HepG2 (cell line): ENCODE data around the gene CCNB1IP1. TPM values are rescaled to one million over a fixed set of nuclear protein-coding genes. Genes with fewer than 3 reads are reported as not detected.

Source experiments
- ATAC-seq: fragments of 200-7000 bp; cut with Tn5 transposase; 3 replicates; pipeline ENCODE4 v1.9.1; 2020; ENCODE audit warnings: mild to moderate bottlenecking, moderate library complexity
- BruUV-seq: library from RNA; stranded (reverse); fragments of 400-500 nt; replicated peaks from 2 replicates; lab custom pipeline; 2021; lab: Mats Ljungman, UMichigan
- CTCF ChIA-PET: fragments of 300-600 bp; formaldehyde crosslinking; extraction: SDS; loops from one replicate; lab custom pipeline; 2021; ENCODE audit warnings: low total read pairs, inconsistent platforms, low intra/inter-chr PET ratio; lab: Yijun Ruan, JAX
- POLR2A ChIA-PET: fragments of 350-600 bp; sonication (Branson Sonifier 250); formaldehyde crosslinking; loops from one replicate; lab custom pipeline; 2020; ENCODE audit warnings: antibody characterized with exemption, inconsistent platforms; lab: Yijun Ruan, JAX
- DNase-seq: peaks from one replicate; pipeline ENCODE4 v3.0.0-alpha.2; 2015; ENCODE audit warnings: low spot score
- FAIRE-seq: peaks from 3 replicates; lab custom pipeline; 2011; peaks lifted over from hg19 to GRCh38; lab: Jason Lieb, UNC
- H2AFZ ChIP-seq: one replicate; pipeline ENCODE4 v1.6.1; 2011; ENCODE audit warnings: low read length, inconsistent platforms
- H3K27ac ChIP-seq: fragments of 300-600 bp; 3 replicates; pipeline ENCODE4 v1.8.0; 2011; ENCODE audit warnings: mixed run types, mild to moderate bottlenecking, mixed read lengths, low read length, inconsistent platforms; ENCODE audit not compliant: insufficient read depth; ENCODE audit errors: extremely low read length
- H3K27me3 ChIP-seq, 2 experiments: fragments of 200-600 bp in 1 of 2; 2 replicates in 1 of 2; 3 replicates in 1 of 2; pipeline versions ENCODE4 v1.6.0 to v1.8.0; 2011; ENCODE audit warnings: low read length in 2 of 2, mild to moderate bottlenecking in 2 of 2, moderate library complexity in 2 of 2, inconsistent platforms in 1 of 2; ENCODE audit not compliant: insufficient read depth in 2 of 2, control insufficient read depth in 1 of 2
- H3K36me3 ChIP-seq, 2 experiments: fragments of 200-600 bp in 1 of 2; replicated peaks in 1 of 2; 2 replicates in 1 of 2; 3 replicates in 1 of 2; pipeline versions ENCODE4 v1.5.1 to v1.8.0; 2011; ENCODE audit warnings: low read length in 2 of 2, inconsistent platforms in 1 of 2; ENCODE audit not compliant: insufficient read depth in 2 of 2, control insufficient read depth in 1 of 2
- H3K4me1 ChIP-seq: 2 replicates; pipeline ENCODE4 v1.5.1; 2012; ENCODE audit warnings: low read length, inconsistent platforms; ENCODE audit not compliant: insufficient read depth
- H3K4me2 ChIP-seq: 2 replicates; pipeline ENCODE4 v1.6.0; 2011; ENCODE audit warnings: low read depth, low read length, inconsistent platforms
- H3K4me3 ChIP-seq, 3 experiments: fragments of 200-600 bp in 1 of 3; sonication (generic), shearing (Covaris generic) in 1 of 3; replicated peaks in 1 of 3; 2 replicates each; pipeline ENCODE4 v1.5.1; 2011 to 2016; ENCODE audit warnings: low read length in 3 of 3, inconsistent platforms in 2 of 3, low read depth in 2 of 3, mild to moderate bottlenecking in 2 of 3, control low read depth in 1 of 3, mixed read lengths in 1 of 3; ENCODE audit not compliant: insufficient read depth in 1 of 3
- H3K79me2 ChIP-seq: one replicate; pipeline ENCODE4 v1.6.1; 2011; ENCODE audit warnings: low read length, inconsistent platforms; ENCODE audit not compliant: insufficient read depth
- H3K9ac ChIP-seq: 2 replicates; pipeline ENCODE4 v1.6.0; 2011; ENCODE audit warnings: mild to moderate bottlenecking, low read depth, low read length, inconsistent platforms; ENCODE audit not compliant: insufficient read depth
- H3K9me3 ChIP-seq: 2 replicates; pipeline ENCODE4 v1.5.1; 2012; ENCODE audit warnings: mild to moderate bottlenecking, low read length
- H4K20me1 ChIP-seq: 2 replicates; pipeline ENCODE4 v1.6.0; 2011; ENCODE audit warnings: inconsistent platforms, mild to moderate bottlenecking, low read length, moderate library complexity; ENCODE audit not compliant: insufficient read depth
- CAMTA2 ChIP-seq: sonication (generic); formaldehyde crosslinking; IDR thresholded peaks from 2 replicates; pipeline ENCODE4 v1.4.0; 2020; ENCODE audit warnings: mild to moderate bottlenecking, missing genetic modification reagents, borderline replicate concordance
- GABPA ChIP-seq, 2 experiments: IDR thresholded peaks; 2 replicates each; pipeline ENCODE4 v1.6.1; 2011 to 2016; ENCODE audit warnings: low read depth in 2 of 2, low read length in 1 of 2, missing biosample characterization in 1 of 2, missing genetic modification characterization in 1 of 2
- JDP2 ChIP-seq: sonication (generic); formaldehyde crosslinking; IDR thresholded peaks from 2 replicates; pipeline ENCODE4 v1.8.1; 2022; ENCODE audit warnings: missing genetic modification reagents, borderline replicate concordance
- MED8 ChIP-seq: sonication (generic); formaldehyde crosslinking; IDR thresholded peaks from 2 replicates; pipeline ENCODE4 v1.8.1; 2023; ENCODE audit warnings: mild to moderate bottlenecking, missing genetic modification reagents; ENCODE audit not compliant: insufficient replicate concordance
- PCBP1 ChIP-seq: fragments of 200-400 bp; formaldehyde crosslinking; IDR thresholded peaks from 2 replicates; pipeline ENCODE4 v1.6.1; 2017; ENCODE audit warnings: mild to moderate bottlenecking, low read depth, low read length, borderline replicate concordance
- RFXANK ChIP-seq: IDR thresholded peaks from 2 replicates; pipeline ENCODE4 v1.6.1; 2016
- SCMH1 ChIP-seq: sonication (generic); formaldehyde crosslinking; IDR thresholded peaks from 2 replicates; pipeline ENCODE4 v1.9.0; 2021; ENCODE audit warnings: missing genetic modification reagents, mild to moderate bottlenecking, borderline replicate concordance
- TAF15 ChIP-seq: fragments of 200-400 bp; formaldehyde crosslinking; IDR thresholded peaks from one replicate; pipeline ENCODE4 v1.6.1; 2018; ENCODE audit warnings: mild to moderate bottlenecking, low read depth, low read length; ENCODE audit not compliant: poor library complexity, severe bottlenecking
- TCF7L2 ChIP-seq: IDR thresholded peaks from 2 replicates; pipeline ENCODE4 v1.6.1; 2011; ENCODE audit warnings: mild to moderate bottlenecking, low read depth, low read length, moderate library complexity
- ZFP1 ChIP-seq: IDR thresholded peaks from 2 replicates; pipeline ENCODE4 v1.6.1; 2016
- ZFP36 ChIP-seq: fragments of 150-350 bp; IDR thresholded peaks from 2 replicates; pipeline ENCODE4 v1.6.1; 2018; ENCODE audit warnings: borderline replicate concordance, low read length, low read depth; ENCODE audit not compliant: partially characterized antibody
- ZNF10 ChIP-seq: sonication (generic); formaldehyde crosslinking; IDR thresholded peaks from 2 replicates; pipeline ENCODE4 v1.4.0; 2020; ENCODE audit warnings: mild to moderate bottlenecking, low read depth, missing genetic modification reagents, borderline replicate concordance
- ZNF30 ChIP-seq: sonication (generic); formaldehyde crosslinking; IDR thresholded peaks from 2 replicates; pipeline ENCODE4 v1.5.0; 2020; ENCODE audit warnings: mild to moderate bottlenecking, missing genetic modification reagents
- ZNF557 ChIP-seq: sonication (generic); formaldehyde crosslinking; IDR thresholded peaks from 2 replicates; pipeline ENCODE4 v1.4.0; 2020; ENCODE audit warnings: missing genetic modification reagents
- ZNF891 ChIP-seq: sonication (generic); formaldehyde crosslinking; IDR thresholded peaks from 2 replicates; pipeline ENCODE4 v1.5.0; 2020; ENCODE audit warnings: mild to moderate bottlenecking, missing genetic modification reagents
- ZSCAN31 ChIP-seq: sonication (generic); formaldehyde crosslinking; IDR thresholded peaks from 2 replicates; pipeline ENCODE4 v1.5.0; 2020; ENCODE audit warnings: low read depth, mild to moderate bottlenecking, missing genetic modification reagents
- WGBS: methylation state at CpG from one replicate; pipeline ENCODE4 v1.1.6; 2017; ENCODE audit warnings: low lambda C conversion rate; 5-methylcytosine and 5-hydroxymethylcytosine counted together
- in situ Hi-C: cut with HindIII; loops from 2 replicates; pipeline ENCODE4 v1.10.0; 2017; ENCODE audit warnings: low pct_unique_long_range_greater_than_20kb; ENCODE audit not compliant: extremely low pct_ligation_motif_present
- intact Hi-C: fragments of 100-400 bp; cut with micrococcal nuclease; formaldehyde crosslinking; loops from one replicate; pipeline ENCODE4 v1.10.0; 2022; ENCODE audit not compliant: unreplicated experiment
- polyA plus RNA-seq, 8 experiments: library from polyadenylated mRNA; depleted of rRNA in 3 of 8; stranded (reverse) in 7 of 8; unstranded in 1 of 8; fragments of >200 nt; fragmentation: Illumina TruSeq in 4 of 8; extraction: Trizol in 4 of 8; gene quantifications; 2 replicates each; pipeline versions ENCODE4 v1.2.1 to v1.2.3, GENCODE V29; 2011 to 2016; ENCODE audit warnings: low read depth in 4 of 8, missing spikeins in 1 of 8, mixed read lengths in 1 of 8; ENCODE audit not compliant: insufficient read depth in 1 of 8
- total RNA-seq, 5 experiments: library from RNA; depleted of rRNA; stranded (reverse); fragments of >200 nt; fragmentation: Illumina TruSeq; extraction: Trizol; gene quantifications; 2 replicates each; pipeline ENCODE4 v1.2.3, GENCODE V29; 2016; ENCODE audit warnings: low read depth in 1 of 5
- TF ChIP-seq, protein P1 (sequence below): sonication (generic); formaldehyde crosslinking; IDR thresholded peaks from 2 replicates; pipeline ENCODE4 v1.4.0; 2020; ENCODE audit warnings: mild to moderate bottlenecking, low read depth, missing genetic modification reagents

Gene CCNB1IP1
- total and polyA plus RNA-seq, 2 of the 13 experiments (the other 11 are each of a cell fraction or from before 2014, with no cell fraction given), result 98.3 to 125 TPM

DNA sequence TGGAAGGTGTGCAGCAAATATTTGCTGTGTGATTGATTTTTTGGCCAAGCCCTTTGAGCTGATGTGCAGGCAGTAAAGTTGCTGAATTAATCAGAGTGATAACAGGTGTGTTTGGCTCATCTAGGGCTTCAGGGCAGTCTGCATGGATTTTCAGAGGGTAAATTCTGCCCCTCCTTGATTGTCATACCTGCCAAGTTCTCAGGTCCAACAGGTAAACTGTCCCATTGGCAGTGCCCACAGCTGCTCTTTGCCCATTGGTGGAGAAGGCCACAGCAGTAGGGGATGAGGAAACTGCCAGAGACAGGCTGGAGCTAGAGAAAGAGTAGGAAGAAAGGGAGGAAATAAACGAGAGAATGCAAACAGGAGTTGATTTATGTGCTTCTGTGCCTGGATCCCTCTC is 46.7 kb upstream of the CCNB1IP1 start:
- ATAC-seq (no peak), DNase-seq (no peak), FAIRE-seq (no peak)
- Histone ChIP-seq H3K27ac (no peak overlapping the region), H3K9ac (no peak overlapping the region), H4K20me1 (no peaks in the 10 kb centered on the region), H3K79me2 (no peaks in the 10 kb centered on the region), H3K9me3 (no peaks in the 10 kb centered on the region), H3K36me3 (peaks cover 21 to 32% of the 10 kb centered on the region in 2 experiments; a peak in 4 of 5 replicates), H3K4me3 (no peak overlapping the region), H3K4me2 (no peak overlapping the region), H3K27me3 (no peaks in the 10 kb centered on the region), H3K4me1 (peaks cover 19% of the 10 kb centered on the region), H2AFZ (no peak overlapping the region)
- in situ Hi-C loops, result no loop called here
- POLR2A ChIA-PET, result interaction anchor here (1.2 kb wide), 1 partner anchor 82 kb away, joined by 4 read pairs; the partner anchor contains the start of gene PIP4P1
- TF ChIP-seq ZFP36 (no peak), ZNF891 (no peak), CAMTA2 (CRISPR knock-in tag) (no peak), ZNF557 (CRISPR knock-in tag) (no peak), ZNF10 (CRISPR knock-in tag) (no peak), ZFP1 (no peak)
- intact Hi-C loops, result loop anchor here (5.0 kb wide), 1 partner anchor 33 kb away; the partner anchor contains the start of gene TEP1
- BruUV-seq, result no TSS peak
- CTCF ChIA-PET, result no interaction called here
- WGBS, result 66% methylated on average over 1 of the region's 1 CpG

DNA sequence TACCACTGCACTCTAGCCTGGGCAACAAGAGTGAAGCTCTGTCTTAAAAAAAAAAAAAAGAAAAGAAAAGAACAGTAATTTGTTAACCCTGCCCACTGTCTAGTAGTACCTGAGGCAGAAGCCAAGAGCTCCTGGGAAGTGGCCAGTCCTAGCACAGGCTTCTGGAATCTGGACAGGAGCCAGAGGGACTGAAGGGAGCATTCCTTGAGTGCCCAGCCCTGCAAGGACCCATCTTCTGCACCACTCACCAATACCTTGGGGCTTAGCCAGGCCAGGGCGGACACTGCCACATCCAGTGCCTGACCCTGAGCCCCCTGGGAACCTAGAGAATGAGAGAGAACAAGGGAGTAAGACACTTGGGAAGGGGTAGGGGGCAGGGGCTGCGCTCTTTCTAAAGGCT is 44.1 kb upstream of the CCNB1IP1 start:
- H3K27me3 ChIP-seq, result no peaks in the 10 kb centered on the region
- no peak for TF ChIP-seq PCBP1
- TF ChIP-seq TCF7L2, result no peak
- no peak for TF ChIP-seq MED8 (CRISPR knock-in tag)
- TF ChIP-seq JDP2, result no peak
- TF ChIP-seq, protein P1, sequence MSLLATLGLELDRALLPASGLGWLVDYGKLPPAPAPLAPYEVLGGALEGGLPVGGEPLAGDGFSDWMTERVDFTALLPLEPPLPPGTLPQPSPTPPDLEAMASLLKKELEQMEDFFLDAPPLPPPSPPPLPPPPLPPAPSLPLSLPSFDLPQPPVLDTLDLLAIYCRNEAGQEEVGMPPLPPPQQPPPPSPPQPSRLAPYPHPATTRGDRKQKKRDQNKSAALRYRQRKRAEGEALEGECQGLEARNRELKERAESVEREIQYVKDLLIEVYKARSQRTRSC (CRISPR knock-in tag), result no peak
- TF ChIP-seq RFXANK (CRISPR knock-in tag), result no peak
- no peak for TF ChIP-seq ZNF30 (CRISPR knock-in tag)
- no peak for TF ChIP-seq SCMH1 (CRISPR knock-in tag)
- no peak for TF ChIP-seq GABPA (IDR thresholded peaks at IDR 0.05; ENCODE audit: low read depth, low read length)
- TF ChIP-seq GABPA (CRISPR knock-in tag; IDR thresholded peaks at IDR 0.05; ENCODE audit: low read depth), result no peak
- no peak for TF ChIP-seq TAF15
- no peak for TF ChIP-seq ZSCAN31 (CRISPR knock-in tag)

More for the DNA sequence above, 44.1 kb upstream of the CCNB1IP1 start:
- H3K4me1 ChIP-seq, result peaks cover 19% of the 10 kb centered on the region
- peaks cover 14 to 31% of the 10 kb centered on the region in 2 experiments; a peak in 4 of 5 replicates for H3K36me3 ChIP-seq
- no peak overlapping the region for H3K4me2 ChIP-seq
- no peak for ATAC-seq
- WGBS, result 90% methylated on average over 2 of the region's 2 CpGs
- no peak for DNase-seq
- ChIA-PET POLR2A (interaction anchor here (1.7 to 1.8 kb wide), 3 partner anchors 34 to 78 kb away, joined by 5 to 9 read pairs (median 9); partner anchors contain the start of genes APEX1, OSGEP, PARP2 and TEP1), CTCF (no interaction called here)
- no TSS peak for BruUV-seq
- no peaks in the 10 kb centered on the region for H3K79me2 ChIP-seq
- no peak overlapping the region for H3K9ac ChIP-seq
- H3K4me3 ChIP-seq, result no peak overlapping the region
- no peak for FAIRE-seq
- no peak overlapping the region for H3K27ac ChIP-seq
- no peak overlapping the region for H2AFZ ChIP-seq
- no peaks in the 10 kb centered on the region for H4K20me1 ChIP-seq
- H3K9me3 ChIP-seq, result no peaks in the 10 kb centered on the region
- intact Hi-C loops (loop anchor here (2.0 to 5.0 kb wide), 2 partner anchors 35 to 44 kb away; partner anchors contain the start of genes CCNB1IP1 and TEP1), in situ Hi-C loops (no loop called here)
